ENCODE data around the gene SLC22A15. TPM values are rescaled to one million over a fixed set of nuclear protein-coding genes. Genes with fewer than 3 reads are reported as not detected.

Gene SLC22A15
- total and polyA plus RNA-seq, 2 experiments from 2014 or later = 6.3 to 15.0 TPM

DNA sequence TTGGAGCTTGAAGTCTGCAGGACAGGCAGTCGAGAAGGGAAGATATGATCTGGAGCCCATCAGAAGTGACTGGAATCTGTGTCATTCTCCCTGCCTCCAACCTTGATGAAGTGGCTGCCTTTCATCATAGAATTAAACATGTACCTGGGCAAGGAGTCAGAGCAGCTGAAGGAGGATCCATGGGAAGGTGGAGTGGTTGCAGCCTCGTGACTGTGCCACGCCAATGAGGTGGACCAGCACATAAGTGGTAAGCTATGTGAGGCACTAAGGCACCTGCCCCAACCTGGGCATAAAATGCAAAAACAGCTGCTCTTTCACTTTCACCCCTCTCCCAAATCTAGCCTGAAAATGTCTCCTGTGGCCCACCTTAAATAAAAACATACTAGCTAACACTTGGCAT, 7.3 kb downstream of the SLC22A15 start:
- TF ChIP-seq EZH2phosphoT487 (IDR thresholded peaks at IDR 0.05; ENCODE audit: insufficient read depth, low read depth) = no peak
- no peak for TF ChIP-seq EZH2 (IDR thresholded peaks at IDR 0.05; ENCODE audit: insufficient read depth, poor library complexity, severe bottlenecking)
- Histone ChIP-seq H3K9ac (no peak overlapping the region), H3K79me2 (ENCODE audit: insufficient read depth) (peaks cover 100% of the 10 kb centered on the region), H3K4me1 (ENCODE audit: insufficient read depth) (peaks cover 18% of the 10 kb centered on the region), H3K4me2 (ENCODE audit: unreplicated experiment) (no peak overlapping the region), H3K9me2 (ENCODE audit: insufficient read depth) (no peaks in the 10 kb centered on the region), H3K27me3 (replicated peaks; ENCODE audit: insufficient read depth) (no peaks in the 10 kb centered on the region), H3K4me3 (no peak overlapping the region), H3F3A (ENCODE audit: insufficient read depth) (peaks cover 11% of the 10 kb centered on the region), H3K9me3 (ENCODE audit: low read depth) (no peaks in the 10 kb centered on the region), H2AFZ (no peak overlapping the region), H3K27ac (no peak overlapping the region), H3K36me3 (ENCODE audit: low read depth) (no peaks in the 10 kb centered on the region; the same call in 1 of the 2 replicates), H4K20me1 (ENCODE audit: insufficient read depth) (peaks cover 11% of the 10 kb centered on the region; the same call in 1 of the 2 replicates)
- WGBS, 2 experiments (ENCODE audit: low coverage in 1 of 2, low lambda C conversion rate in 2 of 2, missing lambda C conversion rate in 2 of 2) = 96 to 98% methylated on average over 3 of the region's 3 CpGs
- no peak for DNase-seq
- in situ Hi-C loops (cut with MboI) = loop anchor here (10.0 to 25.0 kb wide), 2 partner anchors 179 to 371 kb away; no protein-coding TSS in a partner anchor

DNA sequence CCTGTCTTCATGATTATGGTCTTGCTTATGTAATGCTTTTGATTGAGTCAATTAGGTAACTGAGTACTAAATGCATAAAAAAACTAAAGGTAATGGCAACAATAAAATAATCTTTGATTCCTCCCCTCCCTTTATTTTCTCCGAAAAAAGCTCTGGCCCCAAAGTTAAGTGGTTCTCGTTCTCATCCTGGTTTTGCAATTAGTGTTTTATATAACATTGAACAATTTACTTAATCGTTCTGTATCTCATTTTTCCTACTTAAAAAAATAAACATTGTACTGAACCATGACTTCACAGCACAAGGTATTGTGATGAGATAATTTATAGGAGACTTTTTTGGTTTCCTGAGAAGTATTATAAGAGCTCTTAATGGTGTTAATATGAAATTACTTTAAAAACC, 11.3 kb downstream of the SLC22A15 start:
- in situ Hi-C loops (cut with MboI) = loop anchor here (10.0 to 25.0 kb wide), 2 partner anchors 183 to 375 kb away; no protein-coding TSS in a partner anchor
- Histone ChIP-seq H3K9me3 (ENCODE audit: low read depth) (no peaks in the 10 kb centered on the region), H3K27me3 (replicated peaks; ENCODE audit: insufficient read depth) (no peaks in the 10 kb centered on the region), H2AFZ (no peak overlapping the region), H4K20me1 (ENCODE audit: insufficient read depth) (0 out of 2 replicates have a peak, but pooled peaks cover 16% of the 10 kb centered on the region), H3F3A (ENCODE audit: insufficient read depth) (no peaks in the 10 kb centered on the region), H3K36me3 (ENCODE audit: low read depth) (no peaks in the 10 kb centered on the region; the same call in 1 of the 2 replicates), H3K9me2 (ENCODE audit: insufficient read depth) (no peaks in the 10 kb centered on the region), H3K9ac (no peak overlapping the region), H3K4me3 (no peak overlapping the region), H3K79me2 (ENCODE audit: insufficient read depth) (peaks cover 100% of the 10 kb centered on the region), H3K4me2 (ENCODE audit: unreplicated experiment) (no peak overlapping the region), H3K4me1 (ENCODE audit: insufficient read depth) (no peaks in the 10 kb centered on the region), H3K27ac (no peak overlapping the region)
- TF ChIP-seq EZH2phosphoT487 (IDR thresholded peaks at IDR 0.05; ENCODE audit: insufficient read depth, low read depth) (no peak), EZH2 (IDR thresholded peaks at IDR 0.05; ENCODE audit: insufficient read depth, poor library complexity, severe bottlenecking) (no peak)
- 80 to 90% methylated on average over 3 of the region's 3 CpGs for WGBS, 2 experiments (ENCODE audit: low coverage in 1 of 2, low lambda C conversion rate in 2 of 2, missing lambda C conversion rate in 2 of 2)
- no peak for DNase-seq

DNA sequence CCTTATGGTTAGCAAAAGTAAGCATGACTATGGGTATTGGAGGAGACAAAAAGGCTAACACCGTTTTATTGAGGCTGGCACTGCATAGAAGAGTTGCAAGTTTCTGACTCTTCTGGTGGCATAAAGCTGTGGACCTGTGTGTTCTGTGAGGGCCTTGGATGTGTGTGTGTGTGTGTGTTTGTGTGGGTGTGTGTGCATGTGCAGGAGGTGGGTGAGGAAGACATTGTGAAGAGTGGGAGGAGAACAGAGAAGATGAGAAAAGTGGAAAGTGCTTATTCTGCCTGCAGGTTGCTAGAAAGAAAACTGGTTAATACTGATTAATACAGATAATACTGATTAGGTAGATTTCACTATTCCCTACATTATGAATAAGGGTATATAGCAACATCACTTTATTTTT, 12.6 kb downstream of the SLC22A15 start:
- Histone ChIP-seq H3F3A (ENCODE audit: insufficient read depth) (no peaks in the 10 kb centered on the region), H4K20me1 (ENCODE audit: insufficient read depth) (0 out of 2 replicates have a peak, but pooled peaks cover 16% of the 10 kb centered on the region), H3K9ac (no peak overlapping the region), H3K27ac (no peak overlapping the region), H3K79me2 (ENCODE audit: insufficient read depth) (peaks cover 100% of the 10 kb centered on the region), H3K27me3 (replicated peaks; ENCODE audit: insufficient read depth) (no peaks in the 10 kb centered on the region), H3K4me1 (ENCODE audit: insufficient read depth) (no peaks in the 10 kb centered on the region), H2AFZ (no peak overlapping the region), H3K4me2 (ENCODE audit: unreplicated experiment) (no peak overlapping the region), H3K4me3 (no peak overlapping the region), H3K36me3 (ENCODE audit: low read depth) (peaks cover 5% of the 10 kb centered on the region; the same call in 1 of the 2 replicates), H3K9me2 (ENCODE audit: insufficient read depth) (no peaks in the 10 kb centered on the region), H3K9me3 (ENCODE audit: low read depth) (no peaks in the 10 kb centered on the region)
- no peak for DNase-seq
- no peak for TF ChIP-seq EZH2 (IDR thresholded peaks at IDR 0.05; ENCODE audit: insufficient read depth, poor library complexity, severe bottlenecking)
- TF ChIP-seq EZH2phosphoT487 (IDR thresholded peaks at IDR 0.05; ENCODE audit: insufficient read depth, low read depth) = no peak
- in situ Hi-C loops (cut with MboI) = loop anchor here (10.0 to 25.0 kb wide), 2 partner anchors 184 to 377 kb away; no protein-coding TSS in a partner anchor
- 91% methylated on average over 1 of the region's 1 CpG for WGBS, 2 experiments (ENCODE audit: low coverage in 1 of 2, low lambda C conversion rate in 2 of 2, missing lambda C conversion rate in 2 of 2)

DNA sequence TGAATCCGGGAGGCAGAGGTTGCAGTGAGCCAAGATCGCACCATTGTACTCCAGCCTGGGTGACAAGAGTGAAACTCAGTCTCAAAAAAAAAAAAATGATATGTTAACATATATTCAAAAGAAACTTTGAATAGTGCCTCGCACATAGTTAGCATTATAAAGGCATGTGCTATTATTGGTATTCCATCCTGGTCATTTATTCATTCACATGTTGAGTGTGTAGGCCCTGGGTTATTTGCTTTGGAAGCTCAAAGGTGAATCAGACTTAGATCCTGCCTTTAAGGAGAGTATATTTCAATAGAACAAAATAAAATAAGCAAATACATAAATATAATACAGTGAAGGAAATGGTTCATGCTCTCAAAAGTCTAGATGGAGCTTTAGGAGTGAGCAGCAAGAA, 13.4 kb downstream of the SLC22A15 start:
- Histone ChIP-seq H2AFZ (no peak overlapping the region), H3K27me3 (replicated peaks; ENCODE audit: insufficient read depth) (no peaks in the 10 kb centered on the region), H4K20me1 (ENCODE audit: insufficient read depth) (0 out of 2 replicates have a peak, but pooled peaks cover 16% of the 10 kb centered on the region), H3K36me3 (ENCODE audit: low read depth) (peaks cover 13% of the 10 kb centered on the region; the same call in 1 of the 2 replicates), H3K4me1 (ENCODE audit: insufficient read depth) (no peaks in the 10 kb centered on the region), H3F3A (ENCODE audit: insufficient read depth) (no peaks in the 10 kb centered on the region), H3K27ac (no peak overlapping the region), H3K9ac (no peak overlapping the region), H3K79me2 (ENCODE audit: insufficient read depth) (peaks cover 100% of the 10 kb centered on the region), H3K4me3 (no peak overlapping the region), H3K9me2 (ENCODE audit: insufficient read depth) (no peaks in the 10 kb centered on the region), H3K4me2 (ENCODE audit: unreplicated experiment) (no peak overlapping the region), H3K9me3 (ENCODE audit: low read depth) (no peaks in the 10 kb centered on the region)
- in situ Hi-C loops (cut with MboI) = loop anchor here (10.0 to 25.0 kb wide), 2 partner anchors 185 to 377 kb away; no protein-coding TSS in a partner anchor
- 96 to 98% methylated on average over 3 of the region's 3 CpGs for WGBS, 2 experiments (ENCODE audit: low coverage in 1 of 2, low lambda C conversion rate in 2 of 2, missing lambda C conversion rate in 2 of 2)
- DNase-seq = no peak
- TF ChIP-seq EZH2phosphoT487 (IDR thresholded peaks at IDR 0.05; ENCODE audit: insufficient read depth, low read depth) (no peak), EZH2 (IDR thresholded peaks at IDR 0.05; ENCODE audit: insufficient read depth, poor library complexity, severe bottlenecking) (no peak)

Data from GM23248 (cell line).